SK-N-SH treated with all-trans-retinoic acid at 6 μM for 48 hours (cell line): ENCODE data around the gene PTF1A.

Experiments
- TCF4 ChIP-seq: fragments of 250-450 bp; sonication (Bioruptor Pico); IDR thresholded peaks from 2 replicates; pipeline ENCODE4 v1.8.0; 2021; ENCODE audit warnings: mild to moderate bottlenecking, moderate library complexity, borderline replicate concordance
- ZFP30 ChIP-seq: fragments of 450-650 bp; formaldehyde crosslinking; IDR thresholded peaks from 2 replicates; pipeline ENCODE4 v1.5.0; 2022; ENCODE audit warnings: mild to moderate bottlenecking, moderate library complexity

DNA sequence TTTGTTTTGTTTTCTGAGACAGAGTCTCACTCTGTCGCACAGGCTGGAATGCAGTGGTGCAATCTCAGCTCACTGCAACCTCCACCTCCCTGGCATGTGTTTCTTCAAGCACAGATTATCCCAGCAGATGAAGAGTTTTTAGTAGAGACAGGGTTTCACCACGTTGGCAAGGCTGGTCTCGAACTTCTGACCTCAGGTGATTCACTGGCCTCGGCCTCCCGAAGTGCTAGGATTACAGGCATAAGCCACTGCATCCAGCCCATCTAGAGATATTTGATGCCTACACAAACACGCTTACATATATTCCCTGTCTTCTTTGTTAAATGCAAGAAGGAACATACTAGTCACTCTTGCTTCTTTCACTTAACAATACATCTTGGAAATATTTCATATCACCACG is 5.9 kb upstream of the PTF1A start:
- TF ChIP-seq ZFP30 (CRISPR knock-in tag) (no peak), TCF4 (CRISPR knock-in tag) (no peak)
